Bone marrow (tissue), 2 donors: Measurements from ENCODE around the gene BMAL1.

Source experiments
- DNase-seq, 2 donors: peaks; one replicate each; lab custom pipeline; 2025; lab: John Stamatoyannopoulos, UW

Gene BMAL1

DNA sequence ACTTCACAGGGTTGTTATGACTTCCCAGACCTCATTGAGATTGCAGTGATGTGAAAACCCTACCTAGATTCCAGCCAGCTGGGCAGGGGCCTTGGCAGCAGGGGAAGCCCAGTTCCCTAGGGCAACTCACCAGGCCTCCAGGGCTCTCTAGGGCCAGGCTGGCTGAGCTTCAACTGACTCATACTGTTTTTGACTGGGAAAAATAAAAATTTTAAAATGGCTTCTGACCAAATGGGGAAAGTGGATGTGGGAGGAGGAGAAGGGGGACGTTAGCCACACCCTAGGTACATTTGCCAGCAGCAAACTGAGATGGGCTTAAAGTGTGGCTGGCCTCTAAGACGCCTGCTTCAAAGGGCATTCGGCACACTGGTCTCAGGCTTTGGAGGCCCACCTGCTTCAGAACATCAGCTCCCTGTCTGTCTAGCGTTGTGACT is 39.0 kb downstream of the BMAL1 start:
- DNase-seq: no peak

DNA sequence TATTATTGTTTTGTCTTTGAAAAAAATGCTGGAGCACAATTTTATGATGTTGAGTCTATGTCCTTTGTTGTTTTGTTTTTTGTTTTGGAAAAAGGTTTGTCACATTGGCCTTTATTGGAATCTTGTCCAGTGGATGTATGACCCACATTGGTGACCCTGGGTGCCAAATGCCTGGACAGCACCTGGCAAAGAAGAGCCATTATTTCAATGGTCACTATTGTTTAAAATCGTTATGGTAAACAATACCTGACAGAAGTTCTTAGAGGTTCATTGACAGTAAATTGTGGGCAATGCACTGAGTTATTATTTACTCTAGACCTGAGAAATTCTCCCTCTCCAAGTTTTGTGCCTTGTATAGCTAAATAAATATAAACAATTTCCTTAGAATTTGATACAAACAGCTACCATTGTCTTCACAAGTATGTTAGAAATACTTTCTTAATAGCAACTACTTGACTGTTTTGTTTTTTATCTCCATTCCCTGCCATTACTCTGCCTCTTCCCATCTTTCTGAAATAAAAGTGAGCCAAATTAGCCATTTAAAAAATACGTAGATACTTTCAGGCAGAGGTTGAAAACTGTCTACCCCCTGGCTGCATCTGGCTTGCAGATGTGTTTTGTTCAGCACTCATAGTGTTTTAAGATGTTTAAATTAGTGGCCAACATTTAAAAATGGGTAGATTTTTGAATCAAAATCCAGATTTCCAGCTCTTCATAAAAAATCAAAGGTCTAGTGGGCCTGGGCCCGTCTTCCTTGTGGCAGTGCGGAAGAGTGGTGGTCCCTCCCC is 39.9 kb downstream of the BMAL1 start:
- DNase-seq: no peak

DNA sequence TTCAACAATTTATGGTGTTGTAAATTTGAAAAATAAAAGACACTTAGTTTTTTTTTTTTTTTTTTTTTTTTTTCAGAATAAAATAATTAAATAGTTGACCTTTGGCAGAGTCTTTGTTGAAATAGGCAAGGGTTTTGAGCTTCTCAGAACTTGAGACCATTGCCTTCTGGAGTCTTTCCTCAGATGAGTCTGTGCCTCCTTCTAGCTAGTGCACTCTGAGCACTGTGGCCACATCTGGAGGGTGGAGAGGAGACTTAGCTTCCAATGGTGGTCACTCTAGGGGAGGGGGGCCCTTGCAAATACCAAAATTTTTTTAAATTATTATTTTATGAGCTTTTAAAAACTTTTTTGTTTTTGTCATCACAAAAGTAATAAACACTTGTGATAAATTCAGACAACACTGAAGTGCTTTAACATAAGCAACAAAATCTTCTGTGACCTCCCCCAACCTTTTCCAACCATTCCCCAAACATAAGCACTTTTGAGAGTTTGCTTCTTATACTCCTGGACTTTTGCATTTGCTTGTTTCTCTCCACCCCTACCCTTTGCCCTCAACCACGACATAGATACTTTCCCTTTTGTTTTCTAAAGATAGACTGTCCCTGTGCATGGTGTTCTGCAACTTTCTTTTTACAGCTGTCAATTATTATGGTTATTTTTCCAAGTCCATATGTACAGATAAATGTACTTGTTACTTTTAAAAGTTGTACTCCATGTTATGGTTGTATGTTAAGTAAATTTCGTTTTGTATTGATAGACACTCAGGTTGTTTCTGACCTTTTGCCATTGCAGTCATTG is 41.1 kb downstream of the BMAL1 start:
- peak in 1 of 2 donors; percentile 22 for DNase-seq

DNA sequence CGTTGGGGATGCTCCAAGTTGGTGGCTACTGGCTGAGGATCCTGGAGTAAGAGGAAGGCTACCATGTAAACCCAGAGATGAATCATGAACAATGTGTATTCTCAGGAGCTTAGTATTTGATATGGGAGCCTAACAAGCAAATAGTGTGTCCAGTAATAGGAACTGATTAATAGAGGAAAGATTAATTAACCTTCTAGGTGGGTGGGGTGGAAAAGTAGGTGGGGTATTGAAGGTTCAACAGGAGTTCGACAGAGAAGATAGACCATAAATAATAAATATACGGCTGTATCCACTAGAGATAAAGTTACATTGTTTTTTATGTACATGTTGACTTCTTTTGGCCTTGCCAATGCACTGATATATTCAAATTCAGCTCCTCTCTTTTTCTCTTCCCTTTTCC is 43.1 kb downstream of the BMAL1 start:
- DNase-seq: no peak

DNA sequence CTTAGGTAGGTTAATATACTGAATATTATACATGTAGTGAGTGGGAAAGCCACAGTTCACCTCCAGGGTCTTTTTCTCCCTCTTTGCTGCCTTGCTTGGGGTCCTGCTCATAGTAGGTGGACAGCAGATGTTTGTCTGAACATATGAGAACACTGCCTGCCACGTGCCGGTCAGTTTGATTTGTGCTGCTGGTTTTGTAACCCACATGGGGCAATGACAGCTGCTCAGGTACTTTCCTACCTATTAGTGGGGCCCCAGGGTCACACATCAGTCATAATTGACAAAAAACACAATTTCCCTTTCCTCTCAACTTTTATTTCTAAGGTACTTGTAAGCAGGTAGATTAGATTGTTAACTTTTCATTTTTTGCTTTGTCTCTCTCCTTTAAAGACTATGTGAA is 43.8 kb downstream of the BMAL1 start:
- no peak for DNase-seq

DNA sequence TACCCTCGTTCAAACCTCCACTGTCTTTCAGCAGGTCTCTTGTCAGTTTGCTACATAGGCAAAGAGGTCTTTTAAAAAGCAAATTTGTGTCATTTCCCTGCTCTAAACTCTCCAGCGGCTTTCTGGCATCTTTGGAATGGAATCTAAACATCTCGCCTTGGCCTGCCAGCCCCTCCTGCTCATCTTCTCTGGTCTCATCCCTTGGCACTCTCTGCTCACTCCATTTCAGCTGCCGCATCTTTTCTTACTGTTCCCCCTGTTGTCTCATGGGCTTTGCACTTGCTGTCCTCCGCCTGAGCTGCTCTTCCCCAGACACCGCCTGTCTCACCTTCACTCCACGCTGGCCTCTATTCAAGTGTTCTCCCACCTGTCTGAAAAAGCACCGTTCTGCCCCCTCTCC is 46.6 kb downstream of the BMAL1 start:
- DNase-seq: no peak

DNA sequence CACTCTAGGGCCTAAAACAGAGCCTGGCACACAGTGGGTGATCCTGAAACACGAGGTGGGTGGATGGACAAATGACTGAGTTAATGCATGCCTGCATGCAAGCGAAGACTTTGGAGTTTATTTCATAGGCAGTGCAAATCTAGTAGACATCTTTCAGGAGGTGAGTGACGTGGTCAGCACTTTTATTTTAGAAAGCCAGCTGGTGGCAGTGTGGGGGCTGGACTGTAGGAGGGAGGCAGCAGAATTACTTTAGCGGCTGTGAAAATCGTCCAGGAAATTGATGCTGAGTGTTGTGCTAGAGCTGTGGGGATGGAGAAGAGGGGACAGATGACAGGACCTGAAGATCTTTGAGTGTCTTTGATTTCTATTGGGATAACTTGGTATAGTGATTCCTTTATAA is 47.1 kb downstream of the BMAL1 start:
- no peak for DNase-seq

DNA sequence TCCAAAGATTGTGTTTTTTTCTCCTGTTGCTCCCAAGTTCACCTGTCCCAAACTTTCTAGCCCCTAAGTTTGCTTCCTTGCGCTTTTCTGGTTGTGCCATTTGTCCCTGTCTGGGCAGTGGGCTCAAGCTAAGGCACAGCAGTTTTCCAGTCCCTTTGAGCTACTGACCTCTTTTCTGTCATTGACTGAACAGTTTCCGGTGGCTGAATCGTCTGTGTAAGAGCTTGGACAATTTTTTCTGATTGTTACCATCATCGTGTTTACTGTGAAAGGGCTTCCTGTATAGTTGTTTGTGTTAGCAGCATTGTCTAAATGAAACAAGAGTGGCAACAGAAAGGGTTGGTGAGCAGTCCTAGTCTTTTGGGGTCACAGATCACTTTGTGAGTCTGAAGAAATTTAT is 49.8 kb downstream of the BMAL1 start:
- no peak for DNase-seq

DNA sequence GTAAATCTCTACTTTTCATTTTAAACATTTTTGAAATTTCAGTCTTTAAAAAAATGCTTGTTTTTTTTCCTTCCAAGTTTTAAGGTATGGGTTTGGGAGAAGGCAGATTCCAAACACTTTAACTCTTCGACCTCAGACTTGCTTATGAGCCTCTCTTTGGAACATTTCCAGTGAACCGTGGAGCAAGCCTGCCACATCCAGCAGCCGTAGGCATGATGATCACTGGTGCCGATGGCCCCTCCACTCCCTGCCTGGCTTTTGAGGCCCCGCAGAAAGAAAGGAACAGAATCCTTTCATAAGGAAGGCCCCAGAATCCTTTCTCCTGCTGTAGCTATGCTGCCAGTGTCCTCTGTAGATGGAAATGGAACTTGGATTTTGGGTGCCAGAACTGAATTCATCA is 50.7 kb downstream of the BMAL1 start:
- DNase-seq: no peak

DNA sequence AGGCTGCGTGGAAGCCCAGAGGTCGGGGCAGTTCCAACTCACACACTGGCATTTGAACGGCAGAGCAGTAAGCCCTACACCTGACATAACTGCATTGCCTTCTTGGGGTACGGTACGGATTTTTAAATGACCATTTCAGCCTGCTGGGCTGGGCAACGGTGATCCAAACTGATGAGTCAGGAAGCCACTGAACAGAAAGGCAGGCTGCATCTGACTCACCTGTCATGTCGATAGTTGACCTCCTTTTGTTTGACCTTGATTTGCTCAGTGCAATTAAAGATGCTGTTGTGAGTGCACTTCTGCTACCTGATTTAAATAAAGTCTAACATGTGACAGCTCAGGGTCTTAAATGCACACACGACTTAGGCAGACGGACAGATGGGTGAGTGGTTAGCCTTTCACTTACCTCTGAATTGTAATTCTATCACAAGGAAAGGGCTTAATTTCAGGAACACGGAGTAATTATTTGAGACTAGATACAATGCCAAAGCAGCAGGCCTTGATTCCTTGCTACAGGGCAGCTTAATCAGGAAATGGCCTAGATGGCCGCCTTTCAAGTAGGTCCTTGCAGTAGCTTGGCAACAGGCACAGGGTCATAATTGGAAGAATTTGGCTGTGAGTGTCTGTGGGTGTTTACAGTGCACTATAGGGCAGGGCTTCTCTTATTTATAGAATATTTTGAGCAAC is 52.2 kb downstream of the BMAL1 start:
- no peak for DNase-seq

DNA sequence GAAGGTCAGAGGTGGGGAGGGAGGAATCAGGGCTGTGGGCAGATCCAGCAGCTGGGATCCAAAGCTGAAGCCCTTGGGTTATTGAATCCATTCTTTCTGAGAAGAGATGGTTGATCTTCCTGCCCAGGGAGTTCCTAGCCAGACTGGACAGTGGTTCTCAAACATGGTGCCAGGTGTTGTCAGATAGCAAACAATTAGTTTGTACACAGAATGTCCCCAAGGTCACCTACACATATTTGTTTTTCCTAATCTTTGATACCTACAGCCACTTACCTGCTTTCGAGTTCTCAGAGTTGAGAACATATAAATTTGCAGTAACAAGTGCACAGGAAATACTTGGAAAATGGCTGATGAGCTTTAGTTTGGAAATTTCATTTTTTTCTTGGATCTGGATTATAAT is 54.5 kb downstream of the BMAL1 start:
- no peak for DNase-seq

DNA sequence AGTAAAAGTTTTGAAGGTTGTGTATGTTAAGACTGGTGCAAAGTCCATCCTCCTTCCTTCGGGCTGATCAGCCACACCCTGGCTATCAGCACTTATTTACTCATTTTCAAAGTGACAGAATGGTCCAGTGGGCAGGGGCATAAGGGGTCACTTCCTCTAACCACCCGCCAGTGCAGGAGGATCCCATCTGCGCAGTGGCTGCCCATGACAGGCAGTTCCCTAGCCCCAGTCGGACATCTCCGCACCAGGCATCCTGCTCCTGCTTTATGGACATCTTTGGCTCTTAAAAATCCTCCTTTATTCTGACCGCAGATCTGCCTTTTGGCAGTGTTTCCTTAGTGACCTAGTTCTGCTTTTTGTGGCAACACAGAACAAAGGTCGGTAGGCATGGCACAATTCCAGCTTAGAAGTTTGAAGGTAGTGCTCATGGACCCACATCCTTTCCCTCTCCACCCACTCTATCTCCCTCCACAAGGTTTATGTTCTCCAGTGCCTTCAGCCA is 55.9 kb downstream of the BMAL1 start:
- peak in 1 of 2 donors; percentile 71 for DNase-seq

DNA sequence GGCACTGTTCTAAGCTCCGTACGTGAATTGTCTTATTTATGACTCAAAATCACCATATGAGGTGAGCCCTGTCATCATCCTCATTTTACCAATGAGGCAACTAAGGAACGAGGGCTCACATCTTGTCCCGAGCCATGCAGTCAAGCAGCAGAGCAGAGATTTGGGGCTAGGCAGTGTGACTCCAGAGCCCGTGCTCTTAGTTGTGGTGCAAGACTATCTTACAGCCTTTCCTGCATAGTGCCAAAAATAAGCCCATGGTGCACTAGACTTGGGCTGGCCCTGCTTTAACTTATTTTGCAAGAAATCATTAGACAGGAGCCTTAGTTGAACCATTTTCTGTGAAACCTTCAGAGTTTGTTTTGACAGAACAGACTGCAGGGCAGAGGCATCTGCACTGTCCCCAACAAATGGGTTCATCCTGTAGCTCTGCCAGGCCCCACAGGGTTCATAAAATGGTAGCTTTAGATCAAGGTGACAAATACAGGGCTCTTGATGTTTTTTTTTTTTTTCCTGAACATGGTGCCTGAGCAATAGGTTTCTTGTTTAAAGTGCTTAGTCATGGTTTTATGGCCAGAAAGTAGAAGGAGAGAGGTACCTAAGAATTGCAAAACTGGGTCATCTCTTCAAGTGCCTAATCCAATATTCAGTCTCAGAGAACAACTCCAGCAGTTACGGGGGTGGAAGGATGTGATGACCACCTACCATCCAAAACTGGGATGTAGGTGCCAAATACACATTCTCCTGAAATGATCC is 56.6 kb downstream of the BMAL1 start:
- no peak for DNase-seq

DNA sequence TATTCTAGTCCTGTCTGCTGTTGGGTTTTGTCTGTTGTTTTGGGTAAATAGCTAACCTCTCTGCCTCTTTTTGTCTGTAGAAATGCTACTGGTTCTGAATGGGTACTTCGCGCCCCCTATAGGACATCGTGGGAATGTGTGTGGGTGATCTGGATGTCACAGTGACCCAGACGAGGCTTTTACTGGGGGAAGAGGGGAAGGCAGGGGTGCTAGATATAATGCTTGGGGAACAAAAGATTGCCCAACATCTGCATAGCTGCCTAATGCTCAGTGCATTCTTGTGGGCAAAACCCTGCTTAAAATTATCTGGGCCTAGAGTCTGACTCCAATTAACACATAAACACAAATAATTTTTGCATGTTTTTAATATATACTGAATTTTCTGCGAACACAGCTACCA is 57.7 kb downstream of the BMAL1 start:
- peak in 1 of 2 donors; percentile 41 for DNase-seq

DNA sequence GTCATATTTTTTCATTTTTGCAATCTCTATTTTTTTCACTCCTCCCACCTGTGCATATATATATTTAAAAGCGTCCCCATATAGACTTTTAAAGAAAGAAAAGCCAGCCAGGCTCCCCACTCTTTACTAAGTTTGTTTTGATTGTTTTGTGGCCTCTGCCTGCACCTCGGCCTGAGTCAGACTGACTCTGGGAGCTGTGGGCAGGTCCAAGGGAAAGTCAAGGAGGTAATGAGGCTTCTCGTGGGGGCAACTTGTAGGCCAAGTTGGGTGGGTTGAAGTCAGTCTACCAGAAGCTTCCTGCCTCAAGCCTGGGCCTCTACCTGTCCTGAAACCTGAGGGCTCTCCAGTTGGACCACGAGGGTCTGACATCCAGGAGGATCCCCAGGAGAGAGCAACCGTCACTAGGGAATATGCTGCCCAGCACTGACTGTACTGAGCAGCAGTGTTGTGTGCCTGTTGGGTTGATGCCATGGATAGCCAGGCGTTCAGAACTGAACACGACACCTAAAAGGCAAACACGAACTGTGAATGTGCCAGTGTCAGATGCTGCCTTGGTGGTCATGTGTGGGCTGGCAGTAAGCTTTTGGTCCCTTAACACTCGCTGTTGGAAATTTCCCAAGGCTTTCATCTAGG is 58.8 kb downstream of the BMAL1 start:
- DNase-seq: no peak

DNA sequence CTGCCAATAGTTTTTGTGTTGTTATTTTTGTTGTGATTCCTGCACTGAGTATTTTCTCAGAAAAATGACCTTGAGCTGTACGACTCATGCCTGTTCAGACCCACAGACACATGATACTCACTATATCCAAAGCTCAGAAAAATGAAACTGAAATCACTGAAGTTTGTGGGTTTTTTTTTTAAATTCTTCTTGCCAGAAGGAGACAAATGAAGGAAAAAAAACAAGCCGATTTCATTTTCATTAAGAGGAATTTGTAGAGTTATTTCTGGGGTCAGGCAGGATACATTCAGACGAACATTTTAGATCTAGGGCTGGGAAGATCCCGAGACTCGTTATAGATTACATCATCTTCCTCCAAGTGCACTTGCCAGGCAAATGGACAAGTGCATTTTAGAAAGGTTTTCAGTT is 60.4 kb downstream of the BMAL1 start:
- DNase-seq: peak in 1 of 2 donors; percentile 42

DNA sequence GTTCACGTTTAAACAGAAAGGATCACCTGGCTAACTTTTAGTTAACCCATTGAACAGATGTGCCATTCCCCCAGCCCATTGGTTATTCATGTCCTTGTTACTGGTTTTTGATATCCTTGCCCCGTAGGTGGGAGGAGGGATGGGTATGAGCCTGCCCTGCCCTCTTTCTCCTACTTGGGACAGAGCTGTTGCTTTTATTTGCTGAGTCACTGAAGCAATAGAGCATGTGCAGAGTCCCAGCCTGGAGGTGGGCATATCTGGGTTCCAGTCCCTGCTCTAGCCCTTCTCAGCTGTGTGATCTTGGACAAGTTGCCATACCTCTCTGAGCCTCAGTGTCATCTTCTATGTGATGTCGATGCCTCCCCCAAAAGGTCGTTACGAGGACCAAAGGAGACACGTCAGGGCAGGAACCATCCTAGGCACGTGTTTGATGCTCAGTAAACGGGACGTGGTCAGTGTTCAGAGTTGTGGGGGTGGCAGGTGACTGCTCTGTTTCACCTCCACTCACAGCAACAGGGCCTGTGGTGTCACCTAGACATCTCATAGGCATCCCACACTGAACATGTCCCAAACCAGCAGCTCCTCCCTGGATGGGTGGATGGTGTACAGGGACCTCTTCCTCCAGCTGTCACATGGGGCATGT is 61.0 kb downstream of the BMAL1 start:
- DNase-seq: no peak

DNA sequence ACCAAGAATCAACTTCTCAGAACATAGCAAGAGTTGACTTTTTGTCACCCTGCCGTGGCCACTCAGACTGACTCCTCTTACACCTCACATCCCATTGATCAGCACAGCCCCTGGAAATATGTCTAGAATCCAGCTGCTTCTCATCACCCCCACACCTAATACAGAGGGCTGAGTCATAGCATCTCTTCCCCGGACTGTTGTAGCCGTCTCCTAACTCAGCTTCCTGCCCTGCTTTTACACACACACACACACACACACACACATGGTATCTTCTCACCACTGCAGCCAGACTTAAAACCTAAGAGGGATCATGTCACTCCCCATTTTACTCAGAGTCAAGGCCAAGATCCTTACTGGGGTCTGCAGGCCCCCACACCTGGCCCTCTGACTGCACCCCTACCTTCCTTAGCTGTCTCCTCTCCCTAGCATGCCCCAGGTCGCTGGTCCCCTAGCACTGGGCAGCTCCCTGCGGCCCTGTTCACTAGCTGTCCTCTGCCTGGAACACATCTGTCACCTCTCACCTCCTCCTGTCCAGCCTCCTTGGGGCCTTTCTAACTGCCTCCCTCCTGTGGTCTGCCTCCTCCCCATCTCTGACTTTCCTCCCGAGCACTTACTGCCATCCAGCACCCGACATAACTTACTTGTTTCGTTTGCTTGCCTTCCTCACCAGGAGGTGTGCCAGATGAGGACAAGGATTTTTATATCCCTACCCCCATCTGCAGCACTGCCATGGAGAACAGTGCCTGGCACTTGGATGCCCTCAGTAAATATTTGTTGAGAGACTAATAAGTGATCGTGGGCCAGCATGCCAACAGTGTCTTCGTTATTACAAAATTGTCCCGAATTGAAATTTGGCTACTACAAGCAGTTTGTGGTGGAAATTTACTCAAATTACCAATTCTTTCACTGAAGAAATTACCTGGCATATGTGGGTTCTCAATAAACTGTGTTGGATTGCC is 61.9 kb downstream of the BMAL1 start:
- peak in 1 of 2 donors; percentile 95 for DNase-seq

DNA sequence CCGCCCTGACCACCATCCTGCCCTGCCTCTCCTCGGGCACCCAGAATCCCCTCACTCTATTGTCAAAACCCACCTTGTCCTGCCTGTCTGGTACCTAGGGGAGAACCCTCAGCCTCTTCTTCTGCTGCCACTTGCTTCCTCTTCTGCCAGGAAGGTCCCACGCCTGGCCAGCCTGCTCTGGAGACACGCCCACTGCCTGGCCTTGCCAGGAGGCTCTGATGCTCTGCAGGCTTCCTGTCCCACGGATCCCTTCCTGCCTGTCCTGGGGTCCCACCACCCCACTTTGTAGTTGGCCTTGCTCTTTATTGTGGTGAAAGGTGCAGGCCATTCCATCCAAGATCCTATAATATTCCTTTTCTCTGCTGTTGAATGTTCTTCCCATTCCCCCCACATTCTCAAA is 63.4 kb downstream of the BMAL1 start:
- DNase-seq: peak in 1 of 2 donors; percentile 8

DNA sequence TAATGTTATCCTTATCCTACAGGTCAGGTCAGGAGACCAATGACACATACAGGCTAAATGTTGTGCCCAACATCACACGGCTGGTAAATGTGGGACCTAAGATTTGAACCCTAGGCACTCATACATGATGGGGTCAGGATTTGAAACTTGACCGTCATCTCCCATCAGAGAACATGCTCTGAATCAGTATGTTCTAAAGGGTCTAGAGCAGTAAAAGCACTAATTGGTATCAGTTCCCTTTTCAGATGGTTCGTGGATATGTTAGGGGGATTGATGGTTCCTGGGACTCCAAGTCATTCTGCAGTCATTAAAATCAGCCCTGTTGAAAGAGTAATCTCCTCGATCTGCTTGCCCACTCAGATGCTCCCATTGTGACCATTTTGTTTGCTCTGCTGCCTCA is 65.5 kb downstream of the BMAL1 start:
- no peak for DNase-seq
